Pancreas (tissue), 10 donors: ENCODE measurements around the gene RACK1. TPM values are rescaled to one million over a fixed set of nuclear protein-coding genes. Genes with fewer than 3 reads are reported as not detected.
A peak's percentile ranks its signal among the peaks of the same experiment; 100 is the strongest.

ENCODE experiments used
- ATAC-seq, 4 donors: fragments of 200-7000 bp; cut with Tn5 transposase; one replicate each; pipeline versions ENCODE4 v1.8.0 to v1.9.1; 2020; ENCODE audit warnings: mild to moderate bottlenecking in 4 of 4, moderate library complexity in 4 of 4
- DNase-seq, 6 donors: peaks; one replicate each; pipeline ENCODE4 v3.0.0-alpha.2; 2020
- FAIRE-seq: peaks from 2 replicates; lab custom pipeline; 2012; peaks lifted over from hg19 to GRCh38; lab: Jason Lieb, UNC
- H3K27ac ChIP-seq, 4 donors: fragments of 200-600 bp; sonication (generic); 1 replicate in 3 of 4; 2 replicates in 1 of 4; pipeline versions ENCODE4 v1.5.0 to v1.8.0; 2020
- H3K27me3 ChIP-seq, 4 donors: fragments of 200-600 bp; one replicate each; pipeline ENCODE4 v1.8.0; 2021
- H3K36me3 ChIP-seq, 3 donors: fragments of 200-600 bp; sonication (generic) in 1 of 3; one replicate each; pipeline versions ENCODE4 v1.5.0 to v1.8.0; 2020 to 2021
- H3K4me1 ChIP-seq, 3 donors: fragments of 200-600 bp; one replicate each; pipeline ENCODE4 v1.8.0; 2021
- H3K4me3 ChIP-seq, 4 donors: fragments of 200-600 bp; sonication (generic) in 2 of 4; one replicate each; pipeline versions ENCODE4 v1.5.0 to v1.8.0; 2020 to 2021
- H3K9me3 ChIP-seq, 4 donors: fragments of 200-600 bp; one replicate each; pipeline ENCODE4 v1.8.0; 2021
- CTCF ChIP-seq, 4 donors: fragments of 200-600 bp; sonication (generic) in 3 of 4; IDR thresholded peaks; one replicate each; pipeline versions ENCODE4 v1.5.0 to v1.8.0; 2021; ENCODE audit warnings: antibody characterized with exemption in 4 of 4
- WGBS, 2 donors: extraction: QIAGEN DNeasy Blood & Tissue Kit; methylation state at CpG; one replicate each; pipeline ENCODE4 v1.1.7; 2013; 5-methylcytosine and 5-hydroxymethylcytosine counted together
- intact Hi-C, 3 donors: fragments of 100-400 bp; cut with DNase I; formaldehyde crosslinking; loops; one replicate each; pipeline versions ENCODE4 v1.11.1 to v1.14.2; 2022
- polyA plus RNA-seq, 2 donors: library from polyadenylated mRNA; stranded (reverse); fragments of 200-250 nt; gene quantifications; one replicate each; pipeline ENCODE4 v1.2.3, GENCODE V29; 2013
- total RNA-seq, 6 donors: library from RNA; stranded (reverse); fragmentation: NEBNext Ultra II Directional in 4 of 6; extraction: Animal tissue kit (Norgen Biotek cat#: 25700) in 4 of 6; gene quantifications; one replicate each; pipeline versions ENCODE4 v1.2.1 to v1.2.4, GENCODE V29; 2021 to 2023
- donor health status: healthy with polysubstance abuse.
- donor health status: DM: no; HTN: no; CAD: no; lungs with moderate emphysema.
- donor health status: DM: no; HTN: no; CAD: no.
- donor health status: control.
- donor health status: control.
- donor health status: Bipolar disorder and iron deficiency.
- donor health status: DM: yes; HTN: yes; CAD: no.
- donor health status: DM: no; HTN: no; CAD: no.
- donor health status: DM: no; HTN: no; CAD: no.
- donor health status: DM: yes; HTN: yes; CAD: no.

Gene RACK1
- total and polyA plus RNA-seq, 8 donors, result 974 to 1,629 (median 1,233) TPM

DNA sequence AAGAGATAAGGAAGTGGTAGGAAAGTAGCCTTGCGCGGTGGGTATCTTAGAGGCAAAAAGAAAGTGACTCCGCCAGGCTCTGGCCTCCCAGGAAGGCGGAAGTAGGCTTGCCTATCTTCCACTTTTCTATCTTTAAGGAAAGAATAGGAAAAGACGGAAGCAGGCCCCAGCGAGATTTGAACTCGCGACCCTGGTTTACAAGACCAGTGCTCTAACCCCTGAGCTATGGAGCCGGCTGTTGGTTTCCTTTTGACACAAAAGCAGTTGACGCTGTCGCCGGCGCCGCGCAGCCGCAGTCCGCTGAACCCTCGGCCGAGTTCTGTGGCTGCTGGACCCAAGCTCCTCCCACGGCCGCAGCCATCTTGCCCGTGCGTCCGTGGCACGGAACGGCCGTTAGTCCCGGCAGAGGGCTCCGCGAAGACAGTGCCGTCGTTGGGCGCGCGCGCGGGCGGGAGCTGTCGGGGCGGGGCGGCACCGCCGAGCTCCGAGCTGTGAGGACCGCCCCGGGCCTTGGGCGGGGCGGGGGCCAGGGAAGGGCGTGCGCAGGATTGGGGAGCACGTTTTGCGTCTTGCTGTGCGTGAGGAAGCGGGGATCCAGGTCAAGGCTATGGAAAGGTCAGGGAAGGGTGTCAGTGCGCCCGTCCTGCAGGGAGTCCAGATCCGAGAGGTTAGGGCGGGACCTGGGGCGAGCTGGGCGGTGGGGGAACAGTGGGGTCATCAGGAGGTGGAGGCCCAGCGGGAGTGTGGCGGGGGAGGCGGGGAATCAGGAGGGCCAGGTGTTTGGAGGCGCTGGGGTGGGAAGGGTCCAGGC is 52.0 kb downstream of the RACK1 start:
- H3K4me1 ChIP-seq, result peaks cover 3 to 7% (median 7%) of the 10 kb centered on the region in 3 donors
- 0 to 1% methylated on average over 59 to 64 of the region's 64 CpGs for WGBS, 2 donors
- FAIRE-seq (no peak), DNase-seq (peak; percentile 90 to 99 (median 96)), ATAC-seq (peak; percentile 61 to 76 (median 68))
- TF ChIP-seq CTCF (IDR thresholded peaks at IDR 0.05), result no peak
- H3K36me3 ChIP-seq, result no peaks in the 10 kb centered on the region
- no peaks in the 10 kb centered on the region for H3K9me3 ChIP-seq
- peak overlapping the region; percentile 73 to 91 (median 83) for H3K27ac ChIP-seq
- no peaks in the 10 kb centered on the region for H3K27me3 ChIP-seq
- intact Hi-C loops, result no loop called here
- H3K4me3 ChIP-seq, result peak overlapping the region; percentile 69 to 85 (median 84)

DNA sequence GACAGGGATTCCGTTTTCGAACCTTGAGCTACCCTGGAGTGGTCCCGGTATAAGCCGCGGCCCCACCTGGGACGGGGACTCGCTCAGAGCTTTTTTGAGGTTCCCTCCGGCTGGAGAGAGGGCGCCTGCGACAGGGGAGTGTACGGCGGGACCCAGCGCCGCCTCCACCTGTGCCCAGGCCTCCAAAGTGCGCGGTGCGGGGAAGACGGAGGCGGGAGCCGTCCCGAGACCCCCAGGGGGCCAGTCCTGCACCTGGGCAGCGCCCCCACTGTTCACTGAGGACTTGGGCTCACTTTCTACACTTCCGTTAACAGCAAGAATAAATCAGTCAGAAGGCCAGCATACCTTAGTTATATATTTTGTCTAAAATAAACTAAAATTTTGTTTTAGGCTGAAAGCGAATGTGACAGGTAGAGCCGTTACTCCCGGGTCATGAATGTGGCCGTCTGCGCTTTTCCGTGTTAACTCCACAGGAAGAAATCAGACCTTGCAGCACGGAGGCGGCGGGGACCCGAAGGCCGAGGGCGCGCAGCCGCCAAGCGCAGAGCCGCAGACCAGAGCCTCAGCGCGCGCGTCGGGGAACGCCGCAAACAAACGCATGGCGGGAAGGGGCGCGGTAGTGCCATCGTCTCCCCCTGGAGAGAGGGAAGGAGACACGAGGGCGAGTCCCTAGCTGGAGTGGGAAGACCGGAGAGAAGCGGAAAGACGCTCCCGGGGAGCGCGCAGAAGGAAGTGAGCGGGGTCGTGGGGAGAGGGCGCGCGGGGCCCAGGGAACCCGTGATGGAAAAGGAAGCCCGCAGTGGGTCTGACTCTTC is 52.8 kb downstream of the RACK1 start:
- 0 to 1% methylated on average over 66 of the region's 66 CpGs for WGBS, 2 donors

DNA sequence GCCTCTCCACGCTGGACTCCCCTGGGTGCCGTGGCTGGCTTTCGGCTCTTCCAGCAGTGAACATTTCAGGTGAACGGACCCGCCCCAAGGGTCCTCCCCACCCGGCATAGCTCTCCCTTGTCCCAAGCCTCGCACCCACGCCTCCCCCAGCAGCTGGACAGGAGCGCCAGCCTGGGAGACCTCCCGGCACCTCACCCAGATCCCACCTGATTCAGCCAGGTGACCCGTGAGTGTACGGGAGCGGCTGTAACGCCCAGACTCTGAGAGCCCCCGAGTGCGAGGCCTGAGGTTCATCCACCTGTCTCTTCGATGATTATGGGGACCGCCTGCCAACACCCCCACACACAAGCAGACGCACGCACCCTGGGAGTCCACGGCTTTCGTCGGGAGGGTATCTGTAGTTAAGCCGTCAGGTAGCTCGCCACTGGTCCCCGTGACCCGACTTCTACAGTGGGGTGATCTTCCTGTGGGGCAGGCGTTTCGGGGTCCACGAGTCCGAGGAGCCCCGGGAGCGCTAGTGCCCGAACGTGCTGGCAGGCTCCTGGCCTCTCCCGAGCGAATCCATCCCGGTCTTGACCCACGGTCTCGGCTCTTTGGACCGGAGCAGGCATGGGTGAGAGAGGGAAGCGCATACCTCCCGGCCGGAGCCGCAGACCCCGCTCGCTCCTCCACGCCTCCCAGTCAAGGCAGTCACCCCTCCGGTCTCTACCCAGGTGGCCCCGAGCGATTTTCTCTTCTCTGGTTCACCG is 53.6 kb downstream of the RACK1 start:
- intact Hi-C loops, result no loop called here
- H3K4me1 ChIP-seq, result peaks cover 3 to 7% (median 7%) of the 10 kb centered on the region in 3 donors
- no peaks in the 10 kb centered on the region for H3K9me3 ChIP-seq
- peak overlapping the region in 3 of 4 donors; percentile 29 to 91 (median 88) for H3K27ac ChIP-seq
- peak in 5 of 6 donors; percentile 35 to 72 (median 56) for DNase-seq
- no peak for TF ChIP-seq CTCF (IDR thresholded peaks at IDR 0.05)
- H3K27me3 ChIP-seq, result no peaks in the 10 kb centered on the region
- peak overlapping the region; percentile 56 to 85 (median 77) for H3K4me3 ChIP-seq
- FAIRE-seq, result no peak
- no peaks in the 10 kb centered on the region for H3K36me3 ChIP-seq
- 0 to 1% methylated on average over 52 of the region's 52 CpGs for WGBS, 2 donors
- peak in 3 of 4 donors; percentile 1 to 13 (median 4) for ATAC-seq

More for the DNA sequence above, 52.8 kb downstream of the RACK1 start:
- no peak for TF ChIP-seq CTCF (IDR thresholded peaks at IDR 0.05)
- DNase-seq (peak in 4 of 6 donors; percentile 53 to 78 (median 60)), ATAC-seq (peak; percentile 7 to 31 (median 28)), FAIRE-seq (no peak)
- no peaks in the 10 kb centered on the region for H3K27me3 ChIP-seq
- H3K4me1 ChIP-seq, result peaks cover 3 to 7% (median 7%) of the 10 kb centered on the region in 3 donors
- intact Hi-C loops, result no loop called here
- no peaks in the 10 kb centered on the region for H3K9me3 ChIP-seq
- H3K27ac ChIP-seq, result peak overlapping the region; percentile 29 to 91 (median 80)
- no peaks in the 10 kb centered on the region for H3K36me3 ChIP-seq
- peak overlapping the region; percentile 56 to 85 (median 77) for H3K4me3 ChIP-seq

- Histone ChIP-seq H3K36me3 (no peaks in the 10 kb centered on the region), H3K27me3 (no peaks in the 10 kb centered on the region), H3K9me3 (no peaks in the 10 kb centered on the region), H3K4me1 (peaks cover 3 to 8% (median 7%) of the 10 kb centered on the region in 3 donors), H3K27ac (peak overlapping the region in 1 of 4 donors; percentile 88), H3K4me3 (peak overlapping the region; percentile 56 to 85 (median 77))
- FAIRE-seq (no peak), ATAC-seq (peak in 2 of 4 donors; percentile 1 to 5), DNase-seq (peak in 3 of 6 donors; percentile 49 to 70 (median 57))
- intact Hi-C loops, result no loop called here
- no peak for TF ChIP-seq CTCF (IDR thresholded peaks at IDR 0.05)
- WGBS, 2 donors, result 0 to 1% methylated on average over 41 of the region's 41 CpGs
Measured at GRCh38 chr5:181189363-181189961, 54.2 kb downstream of the RACK1 start.
